NCI-H226 (cell line): ENCODE measurements around the gene PRDM2.
"Not testable (repeated sequence)": the region's sequence is repeated elsewhere in the genome, so short reads cannot be mapped to it uniquely, and the experiment has no call there.

Experiments used
- DNase-seq: peaks from one replicate; pipeline ENCODE4 v3.0.0-alpha.2; 2015

PRDM2 gene

GRCh38 chr1:13699936-13700520 lies at the start of gene PRDM2:
Gene PRDM2, plus strand, starts transcription at chr1:13700188. Its CDS starts 15,418 bp downstream, at chr1:13715606.
- no peak for DNase-seq

- DNase-seq: peak; percentile 45
Measured at GRCh38 chr1:13651279-13651678, 48.7 kb upstream of the PRDM2 start.

- peak; percentile 83 for DNase-seq
Measured at GRCh38 chr1:13652238-13652637, 47.8 kb upstream of the PRDM2 start.

- peak; percentile 31 for DNase-seq
Measured at GRCh38 chr1:13661539-13661938, 38.4 kb upstream of the PRDM2 start.

GRCh38 chr1:13662493-13662892 lies 37.5 kb upstream of the PRDM2 start:
- no peak for DNase-seq

- no peak for DNase-seq
Measured at GRCh38 chr1:13663969-13664368, 36.0 kb upstream of the PRDM2 start.

- no peak for DNase-seq
Measured at GRCh38 chr1:13664451-13664850, 35.5 kb upstream of the PRDM2 start.

- no peak for DNase-seq
Measured at GRCh38 chr1:13666317-13666716, 33.7 kb upstream of the PRDM2 start.

- no peak for DNase-seq
Measured at GRCh38 chr1:13667691-13668090, 32.3 kb upstream of the PRDM2 start.

- no peak for DNase-seq
Measured at GRCh38 chr1:13674377-13674776, 25.6 kb upstream of the PRDM2 start.

- no peak for DNase-seq
Measured at GRCh38 chr1:13675151-13675651, 24.8 kb upstream of the PRDM2 start.

GRCh38 chr1:13677896-13678295 lies 22.1 kb upstream of the PRDM2 start:
- DNase-seq: no peak

GRCh38 chr1:13679651-13680050 lies 20.3 kb upstream of the PRDM2 start:
- no peak for DNase-seq

GRCh38 chr1:13680609-13681008 lies 19.4 kb upstream of the PRDM2 start:
- not testable (repeated sequence) for DNase-seq

GRCh38 chr1:13681921-13682320 lies 18.1 kb upstream of the PRDM2 start:
- no peak for DNase-seq

- no peak for DNase-seq
Measured at GRCh38 chr1:13682444-13682843, 17.5 kb upstream of the PRDM2 start.

- DNase-seq: no peak
Measured at GRCh38 chr1:13683206-13683605, 16.8 kb upstream of the PRDM2 start.

- DNase-seq: no peak
Measured at GRCh38 chr1:13687151-13687715, 12.8 kb upstream of the PRDM2 start.

- DNase-seq: not testable (repeated sequence)
Measured at GRCh38 chr1:13693094-13693493, 6.9 kb upstream of the PRDM2 start.

GRCh38 chr1:13694886-13695684 lies 4.9 kb upstream of the PRDM2 start:
- no peak for DNase-seq

GRCh38 chr1:13697738-13698137 lies 2.2 kb upstream of the PRDM2 start:
- DNase-seq: no peak

GRCh38 chr1:13699510-13699909 lies 478 bp upstream of the PRDM2 start:
- DNase-seq: no peak

- no peak for DNase-seq
Measured at GRCh38 chr1:13700521-13701270, 708 bp downstream of the PRDM2 start.
